OCI-LY3 (cell line): ENCODE measurements around the gene SCAMP1.

Source experiments
- H2AFZ ChIP-seq: fragments of 200-600, 300-600 bp; shearing (Covaris generic); 2 replicates; pipeline ENCODE4 v1.6.0; 2014; ENCODE audit warnings: antibody characterized with exemption, low read depth, low read length
- H3K27ac ChIP-seq: fragments of 200-600, 300-600 bp; sonication (generic); 2 replicates; pipeline ENCODE4 v1.5.1; 2014; ENCODE audit warnings: mild to moderate bottlenecking, low read length, moderate library complexity, mixed read lengths
- H3K27me3 ChIP-seq: fragments of 200-600, 300-600 bp; sonication (generic); 2 replicates; pipeline ENCODE4 v1.6.1; 2014; ENCODE audit warnings: low read depth, low read length, mixed read lengths
- H3K36me3 ChIP-seq: fragments of 200-600, 300-600 bp; sonication (generic); replicated peaks from 2 replicates; pipeline ENCODE3; 2014; ENCODE audit warnings: low read depth, low read length, mixed read lengths
- H3K4me1 ChIP-seq: fragments of 300-600, 200-600 bp; sonication (generic); 2 replicates; pipeline ENCODE4 v1.6.1; 2014; ENCODE audit warnings: low read length, mixed read lengths
- H3K4me2 ChIP-seq: fragments of 200-600, 300-600 bp; sonication (generic); 2 replicates; pipeline ENCODE4 v1.6.1; 2014; ENCODE audit warnings: low read length, mixed read lengths
- H3K4me3 ChIP-seq: fragments of 300-600, 200-600 bp; sonication (generic); 2 replicates; pipeline ENCODE4 v1.5.1; 2014; ENCODE audit warnings: antibody characterized with exemption, mild to moderate bottlenecking, low read length, moderate library complexity
- H3K79me2 ChIP-seq: fragments of 300-600, 200-600 bp; shearing (Covaris generic); 2 replicates; pipeline ENCODE4 v1.6.1; 2014; ENCODE audit warnings: mild to moderate bottlenecking, low read length, mixed read lengths
- H3K9ac ChIP-seq: fragments of 300-600, 200-600 bp; shearing (Covaris generic); 2 replicates; pipeline ENCODE4 v1.6.0; 2014; ENCODE audit warnings: mild to moderate bottlenecking, low read length, moderate library complexity
- H3K9me3 ChIP-seq: fragments of 200-600, 300-600 bp; shearing (Covaris generic); 2 replicates; pipeline ENCODE4 v1.6.1; 2014; ENCODE audit warnings: low read length, mixed read lengths; ENCODE audit not compliant: insufficient read depth
- H4K20me1 ChIP-seq: fragments of 200-600, 300-600 bp; sonication (generic); 2 replicates; pipeline ENCODE4 v1.6.1; 2016; ENCODE audit warnings: low read length, mixed read lengths; ENCODE audit not compliant: insufficient read depth
- CTCF ChIP-seq: fragments of 200-600, 300-600 bp; sonication (generic); IDR thresholded peaks from 2 replicates; pipeline ENCODE4 v1.5.1; 2014; ENCODE audit warnings: antibody characterized with exemption, low read length, low read depth
- EZH2phosphoT487 ChIP-seq: fragments of 200-600 bp; shearing (Covaris generic); IDR thresholded peaks from 2 replicates; pipeline ENCODE4 v1.6.1; 2018; ENCODE audit warnings: antibody characterized with exemption, mixed run types, low read depth

Gene SCAMP1

GRCh38 chr5:78527054-78527859 is 166.8 kb downstream of the SCAMP1 start:
- no peak overlapping the region for H3K9ac ChIP-seq
- no peaks in the 10 kb centered on the region for H3K36me3 ChIP-seq
- no peaks in the 10 kb centered on the region for H3K79me2 ChIP-seq
- H4K20me1 ChIP-seq: no peaks in the 10 kb centered on the region
- H3K4me3 ChIP-seq: no peak overlapping the region
- TF ChIP-seq CTCF: no peak
- TF ChIP-seq EZH2phosphoT487: no peak
- no peaks in the 10 kb centered on the region for H3K27me3 ChIP-seq
- no peak overlapping the region for H3K4me2 ChIP-seq
- no peaks in the 10 kb centered on the region for H3K9me3 ChIP-seq
- no peak overlapping the region for H2AFZ ChIP-seq
- no peak overlapping the region for H3K27ac ChIP-seq
- peaks cover 5% of the 10 kb centered on the region for H3K4me1 ChIP-seq

- no peaks in the 10 kb centered on the region for H4K20me1 ChIP-seq
- H3K4me1 ChIP-seq: peaks cover 5% of the 10 kb centered on the region
- no peaks in the 10 kb centered on the region for H3K36me3 ChIP-seq
- no peak overlapping the region for H3K27ac ChIP-seq
- H3K4me3 ChIP-seq: no peak overlapping the region
- no peak overlapping the region for H3K9ac ChIP-seq
- no peak overlapping the region for H2AFZ ChIP-seq
- H3K9me3 ChIP-seq: no peaks in the 10 kb centered on the region
- H3K27me3 ChIP-seq: no peaks in the 10 kb centered on the region
- H3K79me2 ChIP-seq: no peaks in the 10 kb centered on the region
- TF ChIP-seq EZH2phosphoT487: no peak
- H3K4me2 ChIP-seq: no peak overlapping the region
Observed at GRCh38 chr5:78527925-78528324, 167.5 kb downstream of the SCAMP1 start.
